Endodermal cell (in vitro differentiated cells): Measurements from ENCODE around the gene GRK4. TPM values are rescaled to one million over a fixed set of nuclear protein-coding genes. Genes with fewer than 3 reads are reported as not detected.

ENCODE experiments used
- DNase-seq: peaks from one replicate; pipeline ENCODE4 v3.0.0-alpha.2; 2017
- H3K27ac ChIP-seq: 2 replicates; pipeline ENCODE4 v1.5.1; 2013; ENCODE audit warnings: mild to moderate bottlenecking, low read depth, low read length, moderate library complexity
- H3K27me3 ChIP-seq: 2 replicates; pipeline ENCODE4 v1.6.1; 2013; ENCODE audit warnings: mild to moderate bottlenecking, low read length, moderate library complexity; ENCODE audit not compliant: insufficient read depth, control insufficient read depth, poor library complexity, severe bottlenecking
- H3K36me3 ChIP-seq: 2 replicates; pipeline ENCODE4 v1.7.0; 2013; ENCODE audit warnings: mild to moderate bottlenecking, low read length, moderate library complexity; ENCODE audit not compliant: control insufficient read depth, insufficient read depth
- H3K4me1 ChIP-seq: one replicate; pipeline ENCODE4 v1.7.0; 2013; ENCODE audit warnings: low read length; ENCODE audit not compliant: control insufficient read depth, insufficient read depth
- H3K4me3 ChIP-seq: 2 replicates; pipeline ENCODE4 v1.5.1; 2013; ENCODE audit warnings: mild to moderate bottlenecking, low read length, moderate library complexity
- H3K9ac ChIP-seq: 2 replicates; pipeline ENCODE4 v1.6.1; 2013; ENCODE audit warnings: mild to moderate bottlenecking, low read length, moderate library complexity; ENCODE audit not compliant: poor library complexity, severe bottlenecking; ENCODE audit errors: extremely low read depth
- H3K9me3 ChIP-seq: 2 replicates; pipeline ENCODE4 v1.6.1; 2013; ENCODE audit warnings: mild to moderate bottlenecking, low read length, moderate library complexity; ENCODE audit not compliant: control insufficient read depth
- H3K27ac Mint-ChIP-seq: 2 replicates; pipeline ENCODE4 v1.8.0; 2020; ENCODE audit warnings: mixed read lengths
- H3K27me3 Mint-ChIP-seq: 2 replicates; pipeline ENCODE4 v1.8.0; 2021; ENCODE audit warnings: mild to moderate bottlenecking, mixed read lengths; ENCODE audit not compliant: insufficient read depth
- H3K36me3 Mint-ChIP-seq: 2 replicates; pipeline ENCODE4 v1.8.0; 2020; ENCODE audit warnings: low read depth, mixed read lengths
- H3K4me1 Mint-ChIP-seq: 2 replicates; pipeline ENCODE4 v1.8.0; 2020; ENCODE audit warnings: mixed read lengths
- H3K4me3 Mint-ChIP-seq: 2 replicates; pipeline ENCODE4 v1.8.0; 2020; ENCODE audit warnings: mild to moderate bottlenecking, moderate library complexity, mixed read lengths
- H3K9me3 Mint-ChIP-seq: 2 replicates; pipeline ENCODE4 v1.8.0; 2020; ENCODE audit warnings: mild to moderate bottlenecking, mixed read lengths
- CTCF ChIP-seq: fragments of 200-600 bp; sonication (generic); conservative IDR thresholded peaks from 2 replicates; pipeline ENCODE4 v1.5.0; 2021; ENCODE audit warnings: antibody characterized with exemption, mild to moderate bottlenecking
- WGBS, 2 experiments: methylation state at CpG; one replicate each; pipeline versions ENCODE4 v1.1.5 to v1.1.7; 2013; ENCODE audit warnings: missing lambda C conversion rate in 2 of 2, mixed read lengths in 1 of 2; ENCODE audit not compliant: insufficient coverage in 1 of 2, insufficient read length in 1 of 2; 5-methylcytosine and 5-hydroxymethylcytosine counted together
- total RNA-seq, 2 donors: library from RNA; stranded (reverse); fragmentation: NEBNext Ultra II Directional in 1 of 2; extraction: Animal tissue kit (Norgen Biotek cat#: 25700) in 1 of 2; gene quantifications; 2 replicates in 1 of 2; 3 replicates in 1 of 2; pipeline ENCODE4 v1.2.1, GENCODE V29; 2021

GRK4 gene
- total RNA-seq, 2 donors from 2014 or later = 2.8 to 4.2 TPM

DNA sequence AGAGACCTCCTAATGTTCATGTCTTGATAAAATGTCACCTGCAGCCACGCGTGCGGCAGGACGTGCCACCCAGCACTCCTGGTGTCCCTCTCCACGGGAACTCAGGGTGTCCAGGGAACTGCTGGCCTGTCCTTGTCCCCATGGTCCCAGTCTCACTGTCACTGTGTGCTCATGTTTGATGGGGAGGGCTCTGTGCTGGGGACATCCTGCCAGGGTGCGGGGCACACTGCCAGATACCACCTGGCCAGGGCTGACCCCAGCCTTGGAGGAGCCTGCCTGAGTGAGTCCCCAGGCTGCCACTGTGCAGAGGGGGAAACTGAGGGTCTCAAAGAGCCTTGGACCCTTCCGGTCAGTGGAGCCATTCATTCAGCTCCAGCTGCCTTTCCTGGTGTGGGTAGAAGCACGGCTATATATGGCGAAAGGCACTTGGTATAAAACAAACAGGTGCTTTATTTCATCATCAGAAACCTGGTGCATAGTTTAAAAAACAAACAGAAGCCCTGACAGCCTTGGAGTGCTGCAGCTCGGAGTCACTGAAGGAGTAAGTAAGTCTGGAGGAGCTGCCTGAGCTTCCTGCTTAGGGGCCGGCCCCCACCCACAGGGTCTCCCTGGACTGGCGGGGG lies 33.1 kb upstream of the GRK4 start:
- no peak for DNase-seq
- no peak for TF ChIP-seq CTCF
- H3K27ac ChIP-seq = no peak overlapping the region
- H3K4me1 ChIP-seq = no peaks in the 10 kb centered on the region
- no peaks in the 10 kb centered on the region for H3K9me3 Mint-ChIP-seq
- H3K4me3 ChIP-seq = no peak overlapping the region
- H3K27me3 ChIP-seq = no peaks in the 10 kb centered on the region
- peaks cover 42% of the 10 kb centered on the region for H3K36me3 Mint-ChIP-seq
- no peak overlapping the region for H3K27ac Mint-ChIP-seq
- peaks cover 59% of the 10 kb centered on the region for H3K36me3 ChIP-seq
- H3K4me1 Mint-ChIP-seq = peaks cover 4% of the 10 kb centered on the region
- WGBS, 2 experiments = 95 to 97% methylated on average over 9 to 12 of the region's 12 CpGs
- no peaks in the 10 kb centered on the region for H3K27me3 Mint-ChIP-seq
- H3K9ac ChIP-seq = no peak overlapping the region
- no peak overlapping the region for H3K4me3 Mint-ChIP-seq
- no peaks in the 10 kb centered on the region for H3K9me3 ChIP-seq

- Histone ChIP-seq H3K9me3 (no peaks in the 10 kb centered on the region), H3K27ac (no peak overlapping the region), H3K9ac (no peak overlapping the region), H3K27me3 (no peaks in the 10 kb centered on the region), H3K36me3 (peaks cover 52% of the 10 kb centered on the region), H3K4me3 (no peak overlapping the region), H3K4me1 (peaks cover 1% of the 10 kb centered on the region)
- no peaks in the 10 kb centered on the region for H3K27me3 Mint-ChIP-seq
- peaks cover 36% of the 10 kb centered on the region for H3K36me3 Mint-ChIP-seq
- 95 to 96% methylated on average over 31 to 34 of the region's 34 CpGs for WGBS, 2 experiments
- no peak overlapping the region for H3K4me3 Mint-ChIP-seq
- no peaks in the 10 kb centered on the region for H3K9me3 Mint-ChIP-seq
- peak; percentile 69 for DNase-seq
- H3K4me1 Mint-ChIP-seq = peaks cover 10% of the 10 kb centered on the region
- H3K27ac Mint-ChIP-seq = no peak overlapping the region
- peak; percentile 69 for TF ChIP-seq CTCF
These were observed 32.4 kb upstream of the GRK4 start for GRCh38 chr4:2930758-2931511.

- 92 to 96% methylated on average over 24 to 38 of the region's 38 CpGs for WGBS, 2 experiments
- Mint-ChIP-seq H3K4me1 (peaks cover 18% of the 10 kb centered on the region), H3K9me3 (no peaks in the 10 kb centered on the region), H3K27me3 (no peaks in the 10 kb centered on the region), H3K4me3 (peak overlapping the region; percentile 75), H3K27ac (peak overlapping the region; percentile 48), H3K36me3 (peaks cover 28% of the 10 kb centered on the region)
- peak; percentile 50 for TF ChIP-seq CTCF
- peak; percentile 83 for DNase-seq
- no peaks in the 10 kb centered on the region for H3K27me3 ChIP-seq
- H3K27ac ChIP-seq = no peak overlapping the region
- no peaks in the 10 kb centered on the region for H3K9me3 ChIP-seq
- peaks cover 45% of the 10 kb centered on the region for H3K36me3 ChIP-seq
- no peak overlapping the region for H3K9ac ChIP-seq
- H3K4me3 ChIP-seq = no peak overlapping the region
- peaks cover 9% of the 10 kb centered on the region for H3K4me1 ChIP-seq
These were observed 31.7 kb upstream of the GRK4 start for GRCh38 chr4:2931512-2932301.
